ENCODE measurements around the gene CSF3R.
"Not testable (repeated sequence)": the region's sequence is repeated elsewhere in the genome, so short reads cannot be mapped to it uniquely, and the experiment has no call there.

CSF3R gene

DNA sequence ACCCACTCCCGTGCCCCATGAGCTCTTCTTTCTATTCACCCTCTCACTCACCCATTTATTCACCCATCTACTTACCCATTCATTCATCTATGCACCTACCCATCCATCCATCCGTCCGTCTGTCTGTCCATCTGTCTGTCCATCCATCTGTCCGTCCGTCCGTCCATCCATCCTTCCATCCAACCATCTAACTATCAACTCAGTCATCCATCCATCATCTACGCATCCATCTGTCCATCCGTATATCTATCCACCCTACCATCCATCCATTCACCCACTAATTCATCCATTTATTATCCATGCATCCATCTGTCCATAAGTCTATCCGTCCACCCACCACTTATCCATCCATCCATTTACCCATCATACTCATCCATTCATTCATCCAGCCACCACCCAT is 10.8 kb upstream of the CSF3R start:
- DNase-seq (ENCODE audit: low spot score) = no peak
- in situ Hi-C loops (cut with MboI; ENCODE audit: low sequenced_read_pairs, unreplicated experiment) = no loop called here
- TF ChIP-seq, protein P1, sequence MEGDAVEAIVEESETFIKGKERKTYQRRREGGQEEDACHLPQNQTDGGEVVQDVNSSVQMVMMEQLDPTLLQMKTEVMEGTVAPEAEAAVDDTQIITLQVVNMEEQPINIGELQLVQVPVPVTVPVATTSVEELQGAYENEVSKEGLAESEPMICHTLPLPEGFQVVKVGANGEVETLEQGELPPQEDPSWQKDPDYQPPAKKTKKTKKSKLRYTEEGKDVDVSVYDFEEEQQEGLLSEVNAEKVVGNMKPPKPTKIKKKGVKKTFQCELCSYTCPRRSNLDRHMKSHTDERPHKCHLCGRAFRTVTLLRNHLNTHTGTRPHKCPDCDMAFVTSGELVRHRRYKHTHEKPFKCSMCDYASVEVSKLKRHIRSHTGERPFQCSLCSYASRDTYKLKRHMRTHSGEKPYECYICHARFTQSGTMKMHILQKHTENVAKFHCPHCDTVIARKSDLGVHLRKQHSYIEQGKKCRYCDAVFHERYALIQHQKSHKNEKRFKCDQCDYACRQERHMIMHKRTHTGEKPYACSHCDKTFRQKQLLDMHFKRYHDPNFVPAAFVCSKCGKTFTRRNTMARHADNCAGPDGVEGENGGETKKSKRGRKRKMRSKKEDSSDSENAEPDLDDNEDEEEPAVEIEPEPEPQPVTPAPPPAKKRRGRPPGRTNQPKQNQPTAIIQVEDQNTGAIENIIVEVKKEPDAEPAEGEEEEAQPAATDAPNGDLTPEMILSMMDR (IDR thresholded peaks at IDR 0.05; ENCODE audit: borderline replicate concordance, control extremely low read depth, extremely low read depth, insufficient read depth, missing control alignments) = no peak

DNA sequence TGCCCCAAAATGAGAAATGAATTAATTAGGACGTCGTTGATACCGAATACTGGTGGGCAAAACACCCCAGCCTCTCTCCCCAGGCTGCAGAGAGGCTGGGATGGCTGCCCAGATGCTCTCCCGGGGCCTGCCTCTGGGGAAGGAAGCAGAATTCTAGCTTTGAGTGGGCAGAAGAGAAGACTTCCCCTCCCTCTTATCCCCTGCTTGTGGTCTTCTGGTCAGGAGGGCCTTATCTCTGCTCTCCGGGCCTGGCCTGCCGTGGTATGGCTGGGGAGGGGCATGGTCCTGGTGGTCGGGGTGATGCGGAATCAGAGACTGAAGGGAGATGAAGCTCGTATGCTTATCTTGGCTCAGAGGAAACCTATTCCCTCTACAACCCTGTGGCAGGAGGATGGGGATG is 9.8 kb upstream of the CSF3R start:
- in situ Hi-C loops (cut with MboI; ENCODE audit: low sequenced_read_pairs, unreplicated experiment) = no loop called here
- no peak for DNase-seq (ENCODE audit: low spot score)
- TF ChIP-seq, protein P1 (IDR thresholded peaks at IDR 0.05; ENCODE audit: borderline replicate concordance, control extremely low read depth, extremely low read depth, insufficient read depth, missing control alignments) = no peak

DNA sequence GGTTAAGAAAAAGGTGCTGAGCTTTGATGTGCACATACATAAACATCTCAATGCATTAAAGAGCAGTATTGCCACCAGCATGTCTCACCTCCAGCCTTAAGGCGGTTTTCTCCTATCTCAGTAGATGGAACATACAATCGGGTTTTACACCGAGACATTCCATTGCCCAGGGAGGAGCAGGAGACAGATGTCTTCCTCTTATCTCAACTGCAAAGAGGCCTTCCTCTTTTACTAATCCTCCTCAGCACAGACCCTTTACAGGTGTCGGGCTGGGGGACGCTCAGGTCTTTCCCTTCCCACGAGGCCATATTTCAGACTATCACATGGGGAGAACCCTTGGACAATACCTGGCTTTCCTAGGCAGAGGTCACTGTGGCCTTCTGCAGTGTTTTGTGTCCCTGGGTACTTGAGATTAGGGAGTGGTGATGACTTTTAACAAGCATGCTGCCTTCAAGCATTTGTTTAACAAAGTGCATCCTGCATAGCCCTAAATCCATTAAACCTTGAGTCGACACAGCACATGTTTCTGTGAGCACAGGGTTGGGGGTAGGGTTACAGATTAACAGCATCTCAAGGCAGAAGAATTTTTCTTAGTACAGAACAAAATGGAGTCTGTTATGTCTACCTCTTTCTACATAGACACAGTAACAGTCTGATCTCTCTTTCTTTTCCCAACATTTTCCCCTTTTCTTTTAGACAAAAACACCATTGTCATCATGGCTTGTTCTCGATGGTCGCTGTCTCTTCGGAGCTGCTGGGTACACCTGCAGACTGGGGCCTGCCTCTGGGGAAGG is 6.7 kb upstream of the CSF3R start:
- in situ Hi-C loops (cut with MboI; ENCODE audit: low sequenced_read_pairs, unreplicated experiment); DNase-seq (ENCODE audit: low spot score): not testable (repeated sequence)

DNA sequence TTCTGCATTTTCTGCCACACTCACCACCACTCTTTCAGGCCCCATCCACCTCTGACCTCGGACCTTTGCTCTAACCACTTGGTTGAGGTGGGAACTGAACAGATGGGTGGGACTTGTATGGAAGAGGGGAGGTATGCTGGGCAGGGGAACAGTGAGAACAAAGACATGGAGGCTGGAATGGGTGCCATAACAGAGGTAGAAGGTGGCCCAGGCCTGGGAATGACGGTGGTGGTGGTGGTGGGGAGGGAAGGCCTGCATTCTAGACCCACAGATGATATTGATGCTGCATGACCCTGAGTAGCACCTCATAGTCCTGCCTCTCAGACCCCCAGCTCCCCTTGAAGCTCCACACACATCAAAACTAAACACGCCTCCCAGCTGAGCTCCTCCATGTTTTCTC is 5.2 kb upstream of the CSF3R start:
- TF ChIP-seq, protein P1 (IDR thresholded peaks at IDR 0.05; ENCODE audit: borderline replicate concordance, control extremely low read depth, extremely low read depth, insufficient read depth, missing control alignments) = no peak
- in situ Hi-C loops (cut with MboI; ENCODE audit: low sequenced_read_pairs, unreplicated experiment) = no loop called here
- DNase-seq (ENCODE audit: low spot score) = no peak

DNA sequence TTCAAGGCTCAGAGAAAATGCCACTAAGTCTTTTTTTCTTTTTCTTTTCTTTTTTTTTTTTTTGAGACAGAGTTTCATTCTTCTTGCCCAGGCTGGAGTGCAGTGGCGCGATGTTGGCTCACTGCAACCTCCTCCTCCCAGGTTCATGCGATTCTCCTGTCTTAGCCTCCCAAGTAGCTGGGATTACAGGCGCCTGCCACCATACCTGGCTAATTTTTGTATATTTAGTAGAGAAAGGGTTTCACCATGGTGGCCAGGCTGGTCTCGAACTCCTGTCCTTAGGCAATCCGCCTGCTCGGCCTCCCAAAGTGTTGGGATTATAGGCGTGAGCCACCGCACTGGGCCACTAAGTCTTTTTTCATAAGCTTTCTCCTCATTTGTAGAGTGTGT is 4.6 kb upstream of the CSF3R start:
- in situ Hi-C loops (cut with MboI; ENCODE audit: low sequenced_read_pairs, unreplicated experiment); DNase-seq (ENCODE audit: low spot score): not testable (repeated sequence)

DNA sequence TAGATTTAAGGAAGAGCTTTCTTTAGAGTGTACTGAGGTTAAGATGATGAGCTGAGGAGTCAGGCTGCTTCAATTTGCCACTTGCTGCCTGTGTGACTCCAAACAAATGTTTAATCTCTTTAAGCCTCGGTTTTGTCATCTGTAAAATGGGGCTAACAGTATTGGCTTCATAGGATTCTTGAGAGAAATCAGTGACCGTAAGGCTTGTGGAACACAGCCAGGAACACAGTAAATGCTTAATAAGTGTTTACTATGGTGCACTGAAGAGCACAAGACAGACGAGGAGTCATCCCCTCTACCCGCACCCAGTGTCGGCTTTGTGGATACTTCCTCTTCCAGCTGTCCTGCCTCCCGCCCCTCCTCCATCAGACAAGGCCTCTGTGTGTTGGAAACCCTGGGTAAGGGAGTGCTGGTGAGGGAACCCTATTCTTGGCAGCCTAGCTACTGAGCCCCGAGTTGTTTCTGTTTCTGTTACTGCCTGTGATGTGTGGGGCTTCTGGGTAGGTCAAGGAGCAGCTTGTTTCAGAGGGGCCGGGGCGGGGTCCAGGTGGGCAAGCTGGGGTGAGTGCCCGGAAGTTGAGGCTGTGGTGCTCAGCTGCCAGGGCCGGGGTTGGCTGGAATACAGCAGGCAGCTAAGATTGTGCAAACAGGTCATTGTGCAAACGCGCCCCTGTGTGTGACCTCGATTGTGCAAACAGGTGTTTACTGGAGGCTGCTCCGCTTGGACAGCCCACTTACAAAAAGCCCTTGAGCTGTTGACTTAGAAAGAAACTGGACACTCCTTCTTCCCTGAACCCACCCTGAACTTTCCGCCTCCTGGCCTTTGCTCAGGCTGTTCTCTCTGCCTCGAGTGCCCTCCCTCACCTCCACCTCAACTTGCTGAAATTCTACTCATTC is 4.0 kb upstream of the CSF3R start:
- DNase-seq (ENCODE audit: low spot score) = no peak
- TF ChIP-seq, protein P1 (IDR thresholded peaks at IDR 0.05; ENCODE audit: borderline replicate concordance, control extremely low read depth, extremely low read depth, insufficient read depth, missing control alignments) = no peak
- in situ Hi-C loops (cut with MboI; ENCODE audit: low sequenced_read_pairs, unreplicated experiment) = no loop called here

DNA sequence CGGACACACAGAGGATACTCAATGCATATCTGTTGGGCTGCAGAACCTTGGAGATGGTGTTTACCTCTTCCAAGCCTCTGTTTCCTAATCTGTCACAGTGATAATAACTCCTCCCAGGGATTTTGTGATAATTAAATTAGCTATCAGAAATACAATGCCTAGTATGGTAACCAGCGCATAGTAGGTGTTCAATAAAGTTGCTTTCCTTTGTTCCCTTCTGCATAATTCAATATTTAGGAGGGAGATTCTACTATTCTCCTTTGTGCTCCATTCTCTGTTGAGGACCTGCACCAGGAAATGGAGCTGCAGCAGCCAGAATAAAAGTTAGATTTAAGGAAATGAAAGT is 3.4 kb upstream of the CSF3R start:
- TF ChIP-seq, protein P1 (IDR thresholded peaks at IDR 0.05; ENCODE audit: borderline replicate concordance, control extremely low read depth, extremely low read depth, insufficient read depth, missing control alignments) = no peak
- in situ Hi-C loops (cut with MboI; ENCODE audit: low sequenced_read_pairs, unreplicated experiment) = no loop called here
- no peak for DNase-seq (ENCODE audit: low spot score)

Measured in GM13976 (cell line).